Body of pancreas (tissue), 4 donors: ENCODE measurements around the gene SAPCD2. TPM values are rescaled to one million over a fixed set of nuclear protein-coding genes. Genes with fewer than 3 reads are reported as not detected.

Experiments
- ATAC-seq: fragments of 150-250 bp; one replicate; pipeline ENCODE4 v1.9.1; 2016
- DNase-seq, 4 donors: peaks; one replicate each; pipeline ENCODE4 v3.0.0-alpha.2; 2019
- H3K27ac ChIP-seq, 4 donors: fragments of 200-600 bp; sonication (generic); 1 replicate in 3 of 4; 2 replicates in 1 of 4; pipeline versions ENCODE4 v1.5.1 to v1.6.1; 2016 to 2019; ENCODE audit warnings: mild to moderate bottlenecking in 1 of 4, mixed read lengths in 1 of 4, moderate library complexity in 1 of 4
- H3K27me3 ChIP-seq, 2 donors: fragments of 200-600 bp; sonication (generic); one replicate each; pipeline ENCODE4 v1.6.0; 2016; ENCODE audit warnings: mild to moderate bottlenecking in 1 of 2
- H3K36me3 ChIP-seq, 2 donors: fragments of 200-600 bp; sonication (generic); replicated peaks in 1 of 2; 2 replicates each; pipeline ENCODE4 v1.5.1; 2016; ENCODE audit warnings: low read depth in 2 of 2; ENCODE audit not compliant: insufficient read depth in 1 of 2
- H3K4me1 ChIP-seq: fragments of 200-600 bp; sonication (generic); one replicate; pipeline ENCODE4 v1.6.0; 2016
- H3K4me3 ChIP-seq, 2 donors: fragments of 200-600 bp; sonication (generic); 1 replicate in 1 of 2; 2 replicates in 1 of 2; pipeline ENCODE4 v1.5.1; 2016 to 2019
- H3K9me3 ChIP-seq, 3 donors: fragments of 200-600 bp; sonication (generic); 1 replicate in 2 of 3; 2 replicates in 1 of 3; pipeline ENCODE4 v1.5.1; 2016
- CTCF ChIP-seq, 7 experiments: fragments of 450-650 bp in 4 of 7; fragments of 200-600 bp in 3 of 7; sonication (generic) in 3 of 7; IDR thresholded peaks; one replicate each; pipeline ENCODE4 v1.5.1; 2016 to 2019; ENCODE audit warnings: antibody characterized with exemption in 7 of 7
- POLR2A ChIP-seq, 3 donors: fragments of 450-650 bp; IDR thresholded peaks; one replicate each; pipeline ENCODE4 v1.6.1; 2016; ENCODE audit warnings: antibody characterized with exemption in 3 of 3, mild to moderate bottlenecking in 2 of 3
- WGBS, 2 donors: methylation state at CpG; one replicate each; pipeline ENCODE4 v1.1.5; 2017; 5-methylcytosine and 5-hydroxymethylcytosine counted together
- intact Hi-C: fragments of 100-400 bp; cut with DNase I; formaldehyde crosslinking; loops from one replicate; pipeline ENCODE4 v1.15.1; 2023
- total RNA-seq, 2 donors: library from RNA; depleted of rRNA; stranded (reverse); fragments of >200 nt; gene quantifications; one replicate each; pipeline ENCODE4 v1.1.0, GENCODE V29; 2016

Gene SAPCD2
- total RNA-seq, 2 donors from 2014 or later: 0.66 to 0.78 TPM

DNA sequence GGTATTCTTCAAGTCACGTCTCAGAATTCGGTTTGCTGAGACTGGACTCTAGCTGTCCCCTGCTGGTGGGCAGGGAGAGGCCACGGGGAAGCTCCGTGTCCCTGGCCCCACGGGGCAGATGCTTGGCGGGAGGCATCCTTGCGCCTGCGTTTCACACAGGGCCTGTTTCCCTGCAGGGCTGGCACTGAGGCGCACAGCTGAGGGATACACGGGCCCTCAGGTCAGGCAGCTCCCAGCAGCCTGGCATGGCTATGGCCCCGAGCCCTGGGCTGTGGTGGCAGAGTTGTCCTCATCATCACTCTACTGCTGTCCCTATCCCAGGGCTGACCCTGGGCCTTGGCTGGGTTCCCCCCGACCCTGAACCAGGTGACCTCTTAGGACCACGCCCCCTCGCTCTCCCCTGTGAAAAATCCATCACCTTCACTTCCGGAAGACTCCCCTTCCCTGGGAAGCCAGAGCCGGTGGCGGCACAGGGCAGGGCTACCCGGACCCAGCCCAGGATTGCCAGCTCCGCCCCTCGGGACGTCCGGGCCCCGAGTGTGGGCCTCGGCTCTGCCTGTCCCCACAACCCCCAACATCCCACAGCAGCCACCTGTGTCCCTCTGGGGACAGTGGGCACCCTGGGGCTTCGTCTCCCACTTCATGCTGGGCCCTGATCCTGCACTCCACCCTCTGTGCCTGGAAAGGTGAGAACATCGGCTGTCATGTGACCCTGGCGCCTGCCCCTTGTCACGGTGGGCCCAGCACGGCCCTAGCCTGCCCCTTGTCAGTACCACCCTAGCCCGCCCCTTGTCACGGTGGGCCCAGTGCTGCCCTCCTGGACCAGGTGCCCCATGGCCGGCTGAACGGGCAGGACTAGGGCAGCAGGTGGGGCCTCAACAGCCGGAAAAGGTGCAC, 39.1 kb upstream of the SAPCD2 start:
- no peaks in the 10 kb centered on the region for H3K9me3 ChIP-seq
- peaks cover 8% of the 10 kb centered on the region for H3K4me1 ChIP-seq
- 76 to 85% methylated on average over 20 to 30 of the region's 34 CpGs for WGBS, 2 donors
- intact Hi-C loops: no loop called here
- DNase-seq: no peak
- peaks cover 0 to 5% of the 10 kb centered on the region in 2 donors for H3K36me3 ChIP-seq
- no peak overlapping the region for H3K27ac ChIP-seq
- TF ChIP-seq POLR2A (IDR thresholded peaks at IDR 0.05) (no peak), CTCF (IDR thresholded peaks at IDR 0.05) (no peak)
- no peak overlapping the region for H3K4me3 ChIP-seq
- no peaks in the 10 kb centered on the region for H3K27me3 ChIP-seq
- ATAC-seq: no peak

GRCh38 chr9:137108608-137109249, 38.4 kb upstream of the SAPCD2 start:
- no peak for ATAC-seq
- DNase-seq: no peak
- no peaks in the 10 kb centered on the region for H3K9me3 ChIP-seq

DNA sequence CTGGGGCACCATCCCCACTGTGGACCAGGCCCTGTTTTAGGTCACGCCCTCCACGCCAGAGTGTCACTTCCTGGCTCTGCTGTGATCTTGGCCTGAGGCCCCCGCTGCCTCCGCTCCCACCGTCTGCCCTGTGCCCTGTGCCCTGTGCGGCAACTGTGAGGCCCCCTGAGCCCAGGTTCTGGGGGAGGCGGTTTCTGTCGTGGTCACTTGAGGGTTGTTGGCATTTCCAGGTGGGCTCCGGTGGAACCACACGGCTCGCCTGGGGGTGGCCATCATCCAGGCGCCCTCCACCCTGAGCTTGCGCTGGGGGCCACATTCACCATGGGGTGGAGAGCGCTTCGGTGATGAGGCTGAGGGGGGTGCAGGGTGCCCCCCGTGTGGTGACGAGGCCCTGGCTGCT, 37.6 kb upstream of the SAPCD2 start:
- no peak for DNase-seq
- no peak for ATAC-seq
- no peaks in the 10 kb centered on the region for H3K9me3 ChIP-seq
- no peak for TF ChIP-seq POLR2A (IDR thresholded peaks at IDR 0.05)
- no peak for TF ChIP-seq CTCF (IDR thresholded peaks at IDR 0.05)
- no peak overlapping the region for H3K4me3 ChIP-seq
- WGBS, 2 donors: 83 to 96% methylated on average over 4 to 12 of the region's 17 CpGs
- intact Hi-C loops: no loop called here
- H3K27ac ChIP-seq: no peak overlapping the region
- H3K36me3 ChIP-seq: peaks cover 0 to 14% of the 10 kb centered on the region in 2 donors
- H3K4me1 ChIP-seq: no peaks in the 10 kb centered on the region
- H3K27me3 ChIP-seq: no peaks in the 10 kb centered on the region

More at GRCh38 chr9:137108608-137109249, 38.4 kb upstream of the SAPCD2 start:
- peaks cover 0 to 8% of the 10 kb centered on the region in 2 donors for H3K36me3 ChIP-seq
- H3K27me3 ChIP-seq: no peaks in the 10 kb centered on the region
- WGBS, 2 donors: 87% methylated on average over 20 of the region's 29 CpGs; no CpG with 5 or more reads in 1 of the 2 donors
- TF ChIP-seq POLR2A (IDR thresholded peaks at IDR 0.05) (no peak), CTCF (IDR thresholded peaks at IDR 0.05) (no peak)
- H3K4me3 ChIP-seq: no peak overlapping the region
- intact Hi-C loops: no loop called here
- H3K27ac ChIP-seq: no peak overlapping the region
- H3K4me1 ChIP-seq: peaks cover 5% of the 10 kb centered on the region

DNA sequence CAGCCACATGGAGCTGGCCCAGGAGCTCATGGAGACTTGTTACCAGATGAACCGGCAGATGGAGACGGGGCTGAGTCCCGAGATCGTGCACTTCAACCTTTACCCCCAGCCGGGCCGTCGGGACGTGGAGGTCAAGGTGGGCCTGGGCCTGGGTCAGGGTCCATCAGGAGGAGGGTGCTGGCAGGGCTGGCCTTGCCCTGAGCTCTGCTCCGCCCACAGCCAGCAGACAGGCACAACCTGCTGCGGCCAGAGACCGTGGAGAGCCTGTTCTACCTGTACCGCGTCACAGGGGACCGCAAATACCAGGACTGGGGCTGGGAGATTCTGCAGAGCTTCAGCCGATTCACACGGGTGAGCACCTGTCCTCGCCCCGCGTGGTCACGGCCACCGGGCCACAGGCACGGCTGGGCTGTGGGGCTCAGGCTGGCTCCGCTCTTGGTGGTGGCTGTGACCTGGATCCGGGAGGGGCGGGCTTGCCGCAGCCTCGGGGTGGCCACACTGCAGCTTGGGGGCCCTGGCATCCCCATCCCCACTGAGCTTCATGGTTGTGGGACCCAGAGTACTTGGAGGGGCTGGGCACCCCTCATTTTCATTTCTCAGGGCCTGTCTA, 37.1 kb upstream of the SAPCD2 start:
- TF ChIP-seq CTCF (IDR thresholded peaks at IDR 0.05) (no peak), POLR2A (IDR thresholded peaks at IDR 0.05) (no peak)
- no peak for DNase-seq
- intact Hi-C loops: no loop called here
- Histone ChIP-seq H3K36me3 (peaks cover 0 to 17% of the 10 kb centered on the region in 2 donors), H3K4me1 (no peaks in the 10 kb centered on the region), H3K9me3 (no peaks in the 10 kb centered on the region), H3K27ac (no peak overlapping the region), H3K27me3 (no peaks in the 10 kb centered on the region), H3K4me3 (no peak overlapping the region)
- no peak for ATAC-seq
- 94 to 100% methylated on average over 2 to 24 of the region's 27 CpGs for WGBS, 2 donors
